Chondrocyte (in vitro differentiated cells): Measurements from ENCODE around the gene WBP2. TPM values are rescaled to one million over a fixed set of nuclear protein-coding genes. Genes with fewer than 3 reads are reported as not detected.

Source experiments
- DNase-seq: peaks from one replicate; pipeline ENCODE4 v3.0.0; 2021; ENCODE audit warnings: mixed read lengths, low spot score
- H3K27ac Mint-ChIP-seq: one replicate; pipeline ENCODE4 v1.8.0; 2021; ENCODE audit warnings: mild to moderate bottlenecking, moderate library complexity, mixed read lengths; ENCODE audit not compliant: unreplicated experiment
- H3K27me3 Mint-ChIP-seq: 2 replicates; pipeline ENCODE4 v1.8.0; 2021; ENCODE audit warnings: low read depth, mixed read lengths
- H3K36me3 Mint-ChIP-seq: 2 replicates; pipeline ENCODE4 v1.8.0; 2021; ENCODE audit warnings: low read depth, mixed read lengths
- H3K4me1 Mint-ChIP-seq: 2 replicates; pipeline ENCODE4 v1.8.0; 2021; ENCODE audit warnings: low read depth, mild to moderate bottlenecking, mixed read lengths
- H3K4me3 Mint-ChIP-seq: one replicate; pipeline ENCODE4 v1.8.0; 2021; ENCODE audit warnings: mild to moderate bottlenecking, moderate library complexity, mixed read lengths; ENCODE audit not compliant: unreplicated experiment
- H3K9me3 Mint-ChIP-seq: 2 replicates; pipeline ENCODE4 v1.8.0; 2021; ENCODE audit warnings: low read depth, mixed read lengths
- total RNA-seq: library from RNA; stranded (reverse); gene quantifications from 3 replicates; pipeline ENCODE4 v1.2.1, GENCODE V29; 2021
- TF ChIP-seq, protein P1 (sequence below): fragments of 200-600 bp; sonication (generic); IDR thresholded peaks from 2 replicates; pipeline ENCODE4 v1.5.0; 2021; ENCODE audit warnings: antibody characterized with exemption, mild to moderate bottlenecking, moderate library complexity

Gene WBP2
- total RNA-seq, 1 donor from 2014 or later: 62.5 TPM

- H3K4me3 Mint-ChIP-seq: no peak overlapping the region
- H3K4me1 Mint-ChIP-seq: peaks cover 20% of the 10 kb centered on the region
- DNase-seq: peak; percentile 59
- no peaks in the 10 kb centered on the region for H3K9me3 Mint-ChIP-seq
- no peaks in the 10 kb centered on the region for H3K27me3 Mint-ChIP-seq
- TF ChIP-seq, protein P1, sequence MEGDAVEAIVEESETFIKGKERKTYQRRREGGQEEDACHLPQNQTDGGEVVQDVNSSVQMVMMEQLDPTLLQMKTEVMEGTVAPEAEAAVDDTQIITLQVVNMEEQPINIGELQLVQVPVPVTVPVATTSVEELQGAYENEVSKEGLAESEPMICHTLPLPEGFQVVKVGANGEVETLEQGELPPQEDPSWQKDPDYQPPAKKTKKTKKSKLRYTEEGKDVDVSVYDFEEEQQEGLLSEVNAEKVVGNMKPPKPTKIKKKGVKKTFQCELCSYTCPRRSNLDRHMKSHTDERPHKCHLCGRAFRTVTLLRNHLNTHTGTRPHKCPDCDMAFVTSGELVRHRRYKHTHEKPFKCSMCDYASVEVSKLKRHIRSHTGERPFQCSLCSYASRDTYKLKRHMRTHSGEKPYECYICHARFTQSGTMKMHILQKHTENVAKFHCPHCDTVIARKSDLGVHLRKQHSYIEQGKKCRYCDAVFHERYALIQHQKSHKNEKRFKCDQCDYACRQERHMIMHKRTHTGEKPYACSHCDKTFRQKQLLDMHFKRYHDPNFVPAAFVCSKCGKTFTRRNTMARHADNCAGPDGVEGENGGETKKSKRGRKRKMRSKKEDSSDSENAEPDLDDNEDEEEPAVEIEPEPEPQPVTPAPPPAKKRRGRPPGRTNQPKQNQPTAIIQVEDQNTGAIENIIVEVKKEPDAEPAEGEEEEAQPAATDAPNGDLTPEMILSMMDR: no peak
- H3K36me3 Mint-ChIP-seq: peaks cover 5% of the 10 kb centered on the region
- H3K27ac Mint-ChIP-seq: peak overlapping the region; percentile 94
Observed at GRCh38 chr17:75808905-75809621, 46.1 kb downstream of the WBP2 start.

DNA sequence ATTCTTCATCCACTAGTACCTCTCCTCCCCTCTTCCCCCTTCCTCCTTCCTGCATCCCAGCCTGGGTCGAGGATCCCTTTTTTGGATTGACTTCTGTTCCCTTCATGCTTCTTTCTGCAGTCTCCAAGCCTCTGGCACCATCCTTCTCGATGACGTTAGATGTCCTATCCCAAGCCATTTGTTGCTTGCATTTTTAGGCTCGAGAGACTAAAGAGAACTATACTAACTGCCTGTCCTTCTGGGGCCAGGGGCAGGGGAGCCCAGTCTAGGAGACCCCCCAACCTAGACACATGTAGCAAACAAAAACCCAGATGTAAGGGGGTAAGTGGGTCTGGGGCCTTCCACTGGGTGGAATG, 46.6 kb downstream of the WBP2 start:
- no peak for DNase-seq
- H3K27me3 Mint-ChIP-seq: no peaks in the 10 kb centered on the region
- TF ChIP-seq, protein P1: no peak
- H3K4me1 Mint-ChIP-seq: peaks cover 20% of the 10 kb centered on the region
- peak overlapping the region; percentile 94 for H3K27ac Mint-ChIP-seq
- H3K4me3 Mint-ChIP-seq: no peak overlapping the region
- peaks cover 5% of the 10 kb centered on the region for H3K36me3 Mint-ChIP-seq
- no peaks in the 10 kb centered on the region for H3K9me3 Mint-ChIP-seq

DNA sequence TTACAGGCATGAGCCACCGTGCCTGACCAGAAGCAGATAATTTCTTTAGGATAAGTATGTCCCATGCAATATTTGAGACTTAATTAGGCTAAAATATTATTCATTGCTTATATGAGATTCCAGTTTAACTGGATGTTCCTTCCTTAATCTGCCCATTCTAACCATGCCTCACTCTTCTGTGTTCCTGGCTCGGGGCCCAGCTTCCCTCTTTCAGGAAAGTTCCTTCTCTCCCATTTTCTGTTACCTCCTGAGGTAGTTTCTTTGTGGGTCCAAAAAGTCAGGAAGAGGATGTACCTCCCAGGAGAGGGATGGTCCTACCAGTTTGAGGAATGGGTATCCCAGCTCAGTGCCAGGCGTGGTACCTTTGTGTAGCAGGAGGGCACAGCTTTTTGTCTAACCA, 47.3 kb downstream of the WBP2 start:
- H3K36me3 Mint-ChIP-seq: peaks cover 5% of the 10 kb centered on the region
- TF ChIP-seq, protein P1: no peak
- peaks cover 20% of the 10 kb centered on the region for H3K4me1 Mint-ChIP-seq
- peak; percentile 6 for DNase-seq
- H3K27me3 Mint-ChIP-seq: no peaks in the 10 kb centered on the region
- no peak overlapping the region for H3K4me3 Mint-ChIP-seq
- H3K9me3 Mint-ChIP-seq: no peaks in the 10 kb centered on the region
- peak overlapping the region; percentile 14 for H3K27ac Mint-ChIP-seq

DNA sequence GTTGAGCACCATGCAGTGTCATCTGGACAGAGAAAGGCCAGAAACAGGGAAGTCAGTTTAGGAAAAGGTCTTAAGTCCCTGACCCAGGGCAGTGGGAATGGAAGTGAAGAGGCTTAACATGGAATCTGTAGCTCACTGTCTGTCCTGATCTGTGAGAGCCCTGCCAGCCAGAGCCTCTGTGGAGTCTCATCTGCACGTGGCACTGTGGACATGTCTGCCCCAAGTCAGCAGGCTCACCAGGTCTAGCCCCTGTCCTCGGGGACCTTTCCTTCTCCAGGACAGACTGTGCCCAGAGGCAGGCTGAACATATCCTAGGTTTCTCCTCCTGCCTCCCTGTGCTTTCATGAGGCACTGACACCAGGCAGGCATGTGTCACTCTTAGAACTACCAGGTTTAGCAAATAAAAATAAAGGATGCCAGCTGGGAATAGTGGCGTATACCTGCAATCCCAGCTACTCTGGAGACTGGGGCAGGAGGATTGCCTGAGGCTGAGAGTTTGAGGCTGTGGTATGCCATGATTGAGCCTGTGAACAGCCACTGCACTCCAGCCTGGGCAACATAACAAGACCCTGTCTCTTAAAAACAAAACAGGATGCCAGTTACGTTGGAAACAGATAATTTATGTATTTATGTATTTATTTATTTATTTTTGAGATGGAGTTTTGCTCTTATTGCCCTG, 48.2 kb downstream of the WBP2 start:
- Mint-ChIP-seq H3K36me3 (no peaks in the 10 kb centered on the region), H3K4me3 (no peak overlapping the region), H3K9me3 (no peaks in the 10 kb centered on the region), H3K27ac (no peak overlapping the region), H3K4me1 (peaks cover 20% of the 10 kb centered on the region), H3K27me3 (no peaks in the 10 kb centered on the region)
- DNase-seq: peak; percentile 59
- TF ChIP-seq, protein P1: no peak

DNA sequence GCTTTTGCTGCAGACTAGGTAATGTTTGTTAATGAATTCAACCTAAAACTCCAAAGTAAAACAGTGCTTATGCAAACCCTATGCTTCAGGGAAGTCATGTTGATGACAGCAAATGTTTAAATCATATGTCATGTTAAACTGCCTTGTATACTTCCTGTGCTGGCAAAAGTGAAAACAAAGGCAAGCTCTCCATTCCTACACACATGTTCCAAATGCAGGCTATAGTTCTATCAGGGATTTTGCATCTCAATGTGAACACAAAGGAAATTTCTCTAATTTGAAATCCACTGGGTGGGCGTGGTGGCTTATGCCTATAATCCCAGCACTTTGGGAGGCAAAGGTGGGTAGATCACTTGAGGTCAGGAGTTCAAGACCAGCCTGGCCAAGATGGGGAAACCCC, 51.3 kb downstream of the WBP2 start:
- Mint-ChIP-seq H3K27me3 (no peaks in the 10 kb centered on the region), H3K27ac (no peak overlapping the region), H3K4me1 (peaks cover 11% of the 10 kb centered on the region), H3K36me3 (peaks cover 7% of the 10 kb centered on the region), H3K4me3 (no peak overlapping the region), H3K9me3 (no peaks in the 10 kb centered on the region)
- TF ChIP-seq, protein P1: no peak
- DNase-seq: no peak
